CD4-positive, alpha-beta T cell treated with Interleukin-6 at 100 ng/mL for 8 hours (primary cell): ENCODE data around the gene FBXL13.
"Not testable (repeated sequence)": the region's sequence is repeated elsewhere in the genome, so short reads cannot be mapped to it uniquely, and the experiment has no call there.

Experiments
- DNase-seq: peaks from one replicate; pipeline ENCODE4 v3.0.0-alpha.2; 2020; ENCODE audit warnings: mixed read lengths, low spot score

Gene FBXL13

GRCh38 chr7:102817616-102818573 is 256.7 kb downstream of the FBXL13 start:
- no peak for DNase-seq

- no peak for DNase-seq
These were observed 260.5 kb downstream of the FBXL13 start for GRCh38 chr7:102814025-102814471.

DNA sequence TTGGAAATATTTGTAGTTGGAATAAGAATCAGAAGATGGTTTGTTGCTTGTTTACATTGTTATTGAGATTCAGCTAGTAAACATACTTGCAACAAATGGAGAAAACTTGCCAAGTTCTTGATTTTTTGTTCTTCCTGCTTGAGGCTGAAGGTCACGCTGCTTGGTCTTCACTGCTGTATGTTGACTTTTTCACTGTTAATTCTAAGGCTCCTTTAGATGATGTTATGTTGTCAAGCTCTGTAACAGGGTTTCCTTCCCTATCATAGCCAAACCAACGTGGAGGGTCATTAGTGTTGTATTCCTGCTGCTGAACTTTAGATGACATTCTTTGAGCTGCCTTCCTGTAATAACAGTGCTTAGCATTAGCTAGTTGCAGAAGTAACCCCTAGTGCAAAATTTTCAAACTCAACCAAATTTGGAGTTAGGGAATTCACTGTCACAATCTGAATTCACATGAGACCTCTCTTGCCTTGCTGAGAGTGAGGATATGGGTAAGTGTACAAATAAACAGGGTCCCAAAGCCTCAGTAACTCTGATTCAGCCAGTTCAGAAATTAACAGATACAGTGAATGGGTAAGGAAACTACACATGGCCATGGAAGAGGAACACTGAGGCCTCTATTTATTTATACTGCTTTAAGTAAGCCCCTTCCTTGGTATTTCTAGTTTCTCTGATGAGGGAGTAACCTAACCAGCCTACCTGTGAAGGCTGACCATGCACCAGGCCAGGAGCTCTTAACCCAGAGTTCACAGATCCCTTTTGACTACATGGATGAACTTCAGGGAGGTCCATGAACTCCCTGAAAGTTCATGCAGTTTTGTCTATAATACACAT is 261.2 kb downstream of the FBXL13 start:
- DNase-seq: no peak

- no peak for DNase-seq
These were observed 262.5 kb downstream of the FBXL13 start for GRCh38 chr7:102811942-102812678.

- DNase-seq: no peak
These were observed 263.7 kb downstream of the FBXL13 start for GRCh38 chr7:102810916-102811315.

GRCh38 chr7:102806613-102807012 is 268.0 kb downstream of the FBXL13 start:
- DNase-seq: no peak

DNA sequence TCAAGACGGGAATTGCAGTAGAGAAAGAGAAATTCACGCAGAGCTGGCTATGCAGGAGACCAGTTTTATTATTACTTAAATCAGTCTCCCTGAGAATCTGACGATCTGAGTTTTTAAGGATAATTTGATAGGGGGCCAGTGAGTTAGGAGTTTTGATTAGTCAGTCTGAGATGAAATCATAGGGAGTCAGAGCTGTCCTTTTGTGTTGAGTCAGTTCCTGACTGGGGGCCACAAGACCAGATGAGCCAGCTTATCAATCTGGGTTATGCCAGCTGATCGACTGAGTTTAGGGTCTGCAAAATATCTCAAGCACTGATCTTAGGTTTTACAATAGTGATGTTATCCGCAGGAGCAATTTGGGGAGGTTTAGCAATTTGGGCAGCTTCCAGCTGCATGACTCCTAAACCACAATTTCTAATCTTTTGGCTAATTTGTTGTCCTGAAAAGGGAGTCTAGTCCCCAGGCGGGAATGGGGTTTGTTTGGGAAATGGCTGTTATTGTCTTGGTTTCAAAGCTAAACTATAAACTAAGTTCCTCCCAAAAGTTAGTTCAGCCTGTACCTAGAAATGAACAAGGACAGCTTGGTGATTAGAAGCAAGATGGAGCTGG is 278.5 kb downstream of the FBXL13 start:
- DNase-seq: not testable (repeated sequence)

GRCh38 chr7:102794567-102794966 is 280.0 kb downstream of the FBXL13 start:
- not testable (repeated sequence) for DNase-seq

DNA sequence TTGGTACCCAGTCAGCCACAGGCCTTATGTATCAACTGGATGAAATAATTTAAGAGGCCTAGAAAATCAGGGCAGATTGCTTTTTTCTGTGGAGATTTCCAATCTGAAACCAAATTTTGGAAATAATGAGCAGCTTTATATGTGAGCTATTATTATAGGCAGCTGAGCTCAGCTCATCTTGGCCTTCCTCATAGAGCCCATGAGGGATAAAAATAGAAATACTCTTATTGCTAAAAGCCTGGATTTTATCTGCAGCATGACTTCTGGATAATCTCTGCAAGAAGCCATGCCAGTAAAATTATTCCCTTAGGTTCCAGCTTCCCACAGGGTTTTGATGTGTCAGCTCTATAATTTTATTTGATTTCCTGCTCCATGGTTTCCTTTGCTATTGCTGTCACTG is 282.8 kb downstream of the FBXL13 start:
- not testable (repeated sequence) for DNase-seq

- not testable (repeated sequence) for DNase-seq
These were observed 283.2 kb downstream of the FBXL13 start for GRCh38 chr7:102791367-102791766.

- not testable (repeated sequence) for DNase-seq
These were observed 284.1 kb downstream of the FBXL13 start for GRCh38 chr7:102790364-102791100.

DNA sequence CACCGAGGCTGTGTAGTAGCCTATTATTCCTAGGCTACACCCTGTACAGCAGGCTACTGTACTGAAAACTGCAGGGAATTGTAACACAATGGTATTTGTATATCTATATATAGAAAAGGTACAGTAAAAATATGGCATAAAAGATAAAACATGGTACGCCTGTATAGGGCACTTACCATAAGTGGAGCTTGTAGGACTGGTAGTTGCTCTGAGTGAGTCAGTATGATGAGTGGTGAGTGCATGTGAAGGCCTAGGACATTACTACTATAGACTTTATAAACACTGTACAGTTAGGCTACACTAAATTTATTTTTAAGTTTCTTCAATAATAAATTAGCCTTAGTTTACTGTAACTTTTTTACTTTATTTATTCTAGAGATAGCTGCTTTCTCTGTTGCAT is 285.8 kb downstream of the FBXL13 start:
- DNase-seq: not testable (repeated sequence)

GRCh38 chr7:102780926-102781325 is 293.7 kb downstream of the FBXL13 start:
- DNase-seq: not testable (repeated sequence)

- not testable (repeated sequence) for DNase-seq
These were observed 295.9 kb downstream of the FBXL13 start for GRCh38 chr7:102778663-102779062.

DNA sequence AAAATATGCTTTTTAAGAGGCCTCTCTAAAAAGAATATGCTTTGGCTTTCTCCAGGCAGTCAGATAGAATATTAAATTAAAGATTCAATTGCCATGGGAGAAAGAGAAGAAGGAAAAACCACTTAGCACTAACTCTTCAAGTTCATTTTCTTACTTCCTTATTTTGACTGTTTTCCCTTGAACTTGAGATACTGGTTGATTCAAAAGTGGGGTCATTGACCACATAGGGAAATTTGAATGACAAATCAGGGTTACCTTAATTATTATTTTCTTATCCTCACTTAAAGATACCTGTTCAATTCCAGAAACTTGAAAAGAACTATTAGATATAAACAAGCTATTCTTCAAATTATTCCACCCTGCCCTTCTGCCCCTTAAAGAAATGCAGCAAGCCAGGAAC is 298.4 kb downstream of the FBXL13 start:
- DNase-seq: not testable (repeated sequence)

DNA sequence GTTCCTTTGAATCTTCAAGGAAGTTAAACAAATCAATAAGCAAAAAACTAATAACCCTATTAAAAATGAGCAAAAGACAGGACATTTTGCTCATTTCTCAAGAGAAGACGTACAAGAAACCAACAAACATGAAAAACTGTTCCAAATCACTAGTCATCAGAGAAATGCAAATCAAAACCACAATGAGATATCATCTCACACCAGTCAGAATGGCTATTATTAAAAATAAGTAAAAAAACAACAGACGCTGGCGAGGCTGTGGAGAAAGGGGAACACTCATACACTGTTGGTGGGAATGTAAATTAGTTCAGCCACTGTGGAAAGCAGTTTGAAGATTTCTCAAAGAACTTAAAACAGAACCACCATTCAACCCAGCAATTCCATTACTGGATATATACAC is 304.1 kb downstream of the FBXL13 start:
- DNase-seq: not testable (repeated sequence)

DNA sequence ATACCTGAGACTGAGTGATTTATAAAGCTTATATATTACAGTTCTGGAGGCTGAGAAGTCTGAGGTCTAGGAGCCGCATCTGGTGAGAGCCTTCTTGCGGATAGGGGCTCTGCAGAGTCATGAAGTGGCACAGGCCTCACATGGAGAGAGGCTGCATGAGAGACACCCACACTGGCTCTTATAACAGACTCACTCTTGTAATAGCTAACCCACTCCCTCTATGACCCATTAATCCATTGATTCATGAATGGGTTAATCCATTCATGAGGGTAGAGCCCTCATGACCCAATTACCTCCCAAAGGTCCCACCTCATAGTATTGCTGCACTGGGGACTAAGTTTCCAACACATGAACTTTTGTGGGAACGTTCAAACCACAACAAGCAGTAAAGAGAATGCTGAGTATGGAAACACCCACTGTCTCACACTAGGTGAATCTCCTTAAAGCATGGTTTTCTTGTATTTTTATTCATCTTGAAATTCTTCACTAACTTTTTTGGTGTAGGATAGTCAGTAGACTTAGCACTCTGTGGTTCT is 304.9 kb downstream of the FBXL13 start:
- not testable (repeated sequence) for DNase-seq

DNA sequence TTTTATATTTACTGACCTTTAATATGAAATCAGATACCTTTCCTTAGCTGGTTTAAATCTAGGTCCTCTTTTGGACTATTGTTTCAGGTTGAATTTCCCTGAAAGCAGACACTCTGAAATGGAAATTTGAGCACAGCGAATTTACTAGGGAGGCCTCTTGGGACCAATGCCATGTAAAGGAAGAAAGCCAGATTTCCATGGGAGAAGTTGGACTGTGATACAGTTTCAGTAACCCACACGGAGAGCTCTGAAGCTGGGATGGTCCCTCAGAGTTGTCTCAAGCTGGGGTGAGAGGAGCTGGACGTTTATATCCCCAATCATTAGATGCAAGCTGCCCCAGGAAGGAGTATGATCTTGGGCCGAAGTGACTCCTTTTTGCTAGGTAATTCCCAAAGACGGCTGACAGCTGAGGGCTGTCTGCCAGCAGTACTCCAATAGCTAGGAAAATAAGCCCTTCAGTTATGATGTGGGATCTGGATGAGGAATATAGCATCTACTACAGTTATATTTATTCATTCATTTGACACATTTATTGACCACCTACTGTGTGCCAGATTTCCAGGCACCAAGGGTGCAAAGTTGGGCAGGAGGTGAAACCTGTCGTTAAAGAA is 311.2 kb downstream of the FBXL13 start:
- DNase-seq: not testable (repeated sequence)
